Coronary artery (tissue), 2 donors: ENCODE results near the gene TACSTD2.
A peak's percentile ranks its signal among the peaks of the same experiment; 100 is the strongest.

Experiments
- DNase-seq: peaks from one replicate; pipeline ENCODE4 v3.0.0-alpha.2; 2017; ENCODE audit warnings: low spot score
- H3K27ac ChIP-seq, 2 donors: fragments of 200-600 bp; sonication (generic); one replicate each; pipeline ENCODE4 v1.5.1; 2016 to 2019
- H3K4me3 ChIP-seq: fragments of 200-600 bp; sonication (generic); 2 replicates; pipeline ENCODE4 v1.5.1; 2016; ENCODE audit warnings: mild to moderate bottlenecking, moderate library complexity
- TF ChIP-seq, protein P1 (sequence below): fragments of 200-600 bp; sonication (generic); IDR thresholded peaks from one replicate; pipeline ENCODE4 v1.5.1; 2019; ENCODE audit warnings: antibody characterized with exemption

Gene TACSTD2

DNA sequence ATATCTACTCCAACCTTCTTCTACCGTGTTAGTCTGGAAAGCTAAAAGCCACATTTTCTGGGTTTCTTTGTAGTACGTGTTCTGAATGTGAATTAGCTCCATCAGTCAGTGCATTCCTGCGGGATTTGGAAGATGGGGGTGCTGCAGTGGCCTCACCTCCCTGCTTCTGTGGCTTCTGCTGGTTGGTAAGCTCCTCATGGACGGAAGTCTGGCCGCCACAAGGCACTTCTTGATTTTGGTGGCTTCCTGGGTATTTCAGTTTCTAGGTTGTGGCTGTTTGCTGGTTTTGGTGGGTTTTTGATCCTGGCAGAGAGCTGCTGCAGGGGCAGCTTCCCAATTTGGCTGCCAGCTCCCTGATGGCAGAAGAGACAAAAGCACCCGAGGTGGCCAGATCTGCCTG, 20.9 kb upstream of the TACSTD2 start:
- no peak overlapping the region for H3K27ac ChIP-seq
- no peak overlapping the region for H3K4me3 ChIP-seq
- TF ChIP-seq, protein P1, sequence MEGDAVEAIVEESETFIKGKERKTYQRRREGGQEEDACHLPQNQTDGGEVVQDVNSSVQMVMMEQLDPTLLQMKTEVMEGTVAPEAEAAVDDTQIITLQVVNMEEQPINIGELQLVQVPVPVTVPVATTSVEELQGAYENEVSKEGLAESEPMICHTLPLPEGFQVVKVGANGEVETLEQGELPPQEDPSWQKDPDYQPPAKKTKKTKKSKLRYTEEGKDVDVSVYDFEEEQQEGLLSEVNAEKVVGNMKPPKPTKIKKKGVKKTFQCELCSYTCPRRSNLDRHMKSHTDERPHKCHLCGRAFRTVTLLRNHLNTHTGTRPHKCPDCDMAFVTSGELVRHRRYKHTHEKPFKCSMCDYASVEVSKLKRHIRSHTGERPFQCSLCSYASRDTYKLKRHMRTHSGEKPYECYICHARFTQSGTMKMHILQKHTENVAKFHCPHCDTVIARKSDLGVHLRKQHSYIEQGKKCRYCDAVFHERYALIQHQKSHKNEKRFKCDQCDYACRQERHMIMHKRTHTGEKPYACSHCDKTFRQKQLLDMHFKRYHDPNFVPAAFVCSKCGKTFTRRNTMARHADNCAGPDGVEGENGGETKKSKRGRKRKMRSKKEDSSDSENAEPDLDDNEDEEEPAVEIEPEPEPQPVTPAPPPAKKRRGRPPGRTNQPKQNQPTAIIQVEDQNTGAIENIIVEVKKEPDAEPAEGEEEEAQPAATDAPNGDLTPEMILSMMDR: no peak
- DNase-seq: no peak

DNA sequence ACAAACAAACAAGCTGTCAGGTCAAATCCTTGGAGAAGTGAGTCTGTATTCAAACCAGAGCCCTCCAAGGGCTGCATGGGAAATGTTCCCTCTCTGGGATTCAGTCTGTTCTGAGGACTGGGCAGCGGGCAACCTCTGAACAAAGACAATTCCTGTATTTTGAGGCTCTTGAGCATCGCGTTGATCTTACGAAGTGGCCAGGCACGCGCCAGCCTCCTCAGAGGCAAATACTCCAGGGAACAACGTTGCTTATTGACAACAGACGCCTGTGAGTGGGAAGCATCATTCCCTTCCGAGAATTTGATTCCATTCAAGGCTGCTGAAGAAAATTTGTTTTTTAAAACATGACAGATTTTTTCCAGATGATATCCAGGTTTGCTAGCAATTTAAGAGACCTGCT, 20.0 kb upstream of the TACSTD2 start:
- Histone ChIP-seq H3K27ac (no peak overlapping the region), H3K4me3 (no peak overlapping the region)
- DNase-seq: no peak
- TF ChIP-seq, protein P1: no peak

DNA sequence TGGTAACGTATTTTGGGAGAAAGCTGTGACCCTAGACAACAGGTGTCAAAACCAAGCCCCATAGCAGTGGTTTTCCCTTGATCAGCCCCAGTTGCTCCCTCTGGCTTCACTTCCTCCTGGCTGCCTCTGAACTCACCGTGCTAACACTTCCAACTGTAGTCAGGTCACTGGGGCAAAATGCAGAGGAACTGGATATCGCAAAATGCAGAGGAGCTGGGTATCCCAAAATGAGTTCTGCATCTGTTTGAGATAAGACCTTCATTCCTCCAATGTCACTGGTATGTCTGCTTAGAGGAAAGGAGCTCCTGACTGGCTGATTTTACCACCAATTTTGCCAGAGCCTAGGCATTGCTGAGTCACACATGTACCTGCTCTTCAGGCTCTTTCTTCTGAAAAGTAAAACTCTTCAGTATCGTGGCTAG, 19.6 kb upstream of the TACSTD2 start:
- no peak for DNase-seq
- TF ChIP-seq, protein P1: no peak
- H3K27ac ChIP-seq: no peak overlapping the region
- H3K4me3 ChIP-seq: no peak overlapping the region

DNA sequence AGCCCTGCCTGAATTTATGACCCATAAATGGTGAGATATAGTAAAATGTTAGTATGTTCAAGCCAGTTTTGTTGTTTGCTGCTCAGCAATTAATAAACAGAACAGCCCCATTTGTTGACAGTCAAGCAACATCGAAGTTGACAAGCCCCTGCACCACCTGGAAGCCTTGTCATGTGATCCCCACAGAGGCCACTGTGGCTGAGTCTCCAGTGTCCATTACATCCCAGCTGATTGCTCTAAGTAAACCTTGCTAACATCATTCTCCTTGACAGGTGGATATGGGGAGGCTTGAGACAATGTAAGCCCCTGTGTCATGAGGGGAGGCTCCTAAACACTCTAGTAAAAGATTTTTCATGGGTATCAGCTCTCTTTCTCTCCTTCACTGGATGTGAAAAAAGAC, 17.5 kb upstream of the TACSTD2 start:
- H3K27ac ChIP-seq: no peak overlapping the region
- no peak for DNase-seq

DNA sequence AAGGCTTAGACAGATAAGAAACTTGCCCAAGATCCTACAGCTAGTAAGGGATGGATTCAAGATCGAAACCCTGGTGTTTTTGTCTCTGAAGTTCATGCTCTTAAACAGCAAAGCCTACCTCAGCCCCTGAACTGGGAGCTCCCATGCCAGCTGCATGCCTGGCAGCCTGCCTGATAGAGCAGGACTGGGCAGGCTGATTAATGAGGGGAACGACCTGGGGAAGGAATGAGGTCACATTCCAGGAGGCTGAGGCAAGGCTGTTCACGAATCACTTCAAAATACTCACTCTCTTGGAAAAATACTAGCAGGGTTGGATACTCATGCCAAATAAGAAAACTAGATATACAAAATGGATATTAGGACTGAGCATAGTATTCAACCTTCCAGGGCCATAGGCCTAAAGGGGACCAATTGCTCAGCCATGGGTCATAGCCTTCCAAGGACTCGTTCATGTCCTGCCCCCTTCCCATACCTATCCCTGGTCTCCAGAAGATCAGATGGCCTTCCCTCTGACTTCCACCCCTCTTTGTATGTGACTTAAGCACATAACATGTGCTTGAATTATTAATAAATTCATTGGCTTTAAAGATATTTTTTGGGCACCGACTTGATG, 15.6 kb upstream of the TACSTD2 start:
- TF ChIP-seq, protein P1: no peak
- Histone ChIP-seq H3K27ac (peak overlapping the region; percentile 21 to 84), H3K4me3 (no peak overlapping the region)
- peak; percentile 90 for DNase-seq

More for the DNA sequence above, 17.5 kb upstream of the TACSTD2 start:
- TF ChIP-seq, protein P1: no peak
- no peak overlapping the region for H3K4me3 ChIP-seq

DNA sequence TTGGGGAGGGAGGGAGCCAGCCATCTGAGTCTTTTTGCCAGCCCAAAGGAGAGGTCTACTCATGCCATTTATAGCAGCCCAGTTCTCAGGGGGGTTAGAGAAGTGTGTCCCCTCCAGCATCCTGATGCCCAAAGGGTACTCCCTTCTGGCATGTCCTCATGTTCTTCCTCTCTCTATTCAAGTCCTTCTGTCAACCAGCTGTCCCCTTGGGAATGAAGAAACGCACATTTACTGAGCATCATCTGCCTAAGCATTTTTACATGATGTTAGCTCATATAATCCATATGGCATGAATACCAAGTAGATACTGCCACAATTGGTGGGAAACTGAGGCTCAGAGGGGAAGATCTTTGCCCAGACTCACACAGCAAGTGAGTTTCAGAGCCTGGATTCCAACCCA, 14.8 kb upstream of the TACSTD2 start:
- Histone ChIP-seq H3K27ac (peak overlapping the region; percentile 21 to 84), H3K4me3 (no peak overlapping the region)
- TF ChIP-seq, protein P1: no peak
- no peak for DNase-seq

DNA sequence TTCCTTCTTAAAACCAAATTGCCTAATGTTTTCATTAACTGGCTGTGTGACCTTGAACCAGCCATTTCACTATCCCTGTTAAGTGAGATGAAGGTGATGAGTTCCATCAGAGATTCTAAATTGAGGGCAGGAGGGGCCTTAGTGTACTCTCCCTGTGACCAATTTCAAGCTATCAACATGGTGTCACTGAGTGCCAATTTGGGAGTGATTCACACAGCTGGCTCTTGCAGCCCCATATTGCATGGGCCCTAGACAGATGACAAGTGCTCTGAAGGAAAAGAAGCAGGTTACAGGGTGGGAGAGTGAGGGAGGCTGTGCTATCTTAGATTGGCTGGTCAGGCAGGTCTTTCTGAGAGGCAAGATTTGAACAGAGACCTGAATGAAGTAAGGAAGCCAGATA, 13.0 kb upstream of the TACSTD2 start:
- TF ChIP-seq, protein P1: no peak
- DNase-seq: no peak
- no peak overlapping the region for H3K4me3 ChIP-seq
- no peak overlapping the region for H3K27ac ChIP-seq
